GM23338 (cell line): ENCODE measurements around the gene MEIS3. TPM values are rescaled to one million over a fixed set of nuclear protein-coding genes. Genes with fewer than 3 reads are reported as not detected.

Experiments used
- ATAC-seq: fragments of 200-7000 bp; cut with Tn5 transposase; 3 replicates; pipeline ENCODE4 v1.9.1; 2020
- DNase-seq: peaks from one replicate; pipeline ENCODE4 v3.0.0-alpha.2; 2015; ENCODE audit warnings: low spot score
- H2AFZ ChIP-seq: fragments of 200-600 bp; sonication (generic); 2 replicates; pipeline ENCODE4 v1.8.0; 2016; ENCODE audit warnings: antibody characterized with exemption, mild to moderate bottlenecking, moderate library complexity
- H3F3A ChIP-seq: fragments of 200-600 bp; sonication (generic); replicated peaks from 2 replicates; pipeline ENCODE4 v1.8.0; 2017; ENCODE audit warnings: antibody characterized with exemption, mixed run types, low read depth
- H3K27ac ChIP-seq: fragments of 200-600 bp; sonication (generic); 2 replicates; pipeline ENCODE4 v1.6.1; 2016; ENCODE audit warnings: low read depth
- H3K27me3 ChIP-seq: fragments of 200-600 bp; sonication (generic); 2 replicates; pipeline ENCODE4 v1.8.0; 2016; ENCODE audit warnings: mild to moderate bottlenecking, mixed run types, moderate library complexity; ENCODE audit not compliant: insufficient read depth
- H3K36me3 ChIP-seq: fragments of 200-600 bp; sonication (generic); 2 replicates; pipeline ENCODE4 v1.8.0; 2016; ENCODE audit warnings: mild to moderate bottlenecking; ENCODE audit not compliant: insufficient read depth
- H3K4me1 ChIP-seq: fragments of 200-600 bp; sonication (generic); 2 replicates; pipeline ENCODE4 v1.8.0; 2016; ENCODE audit warnings: mild to moderate bottlenecking, moderate library complexity; ENCODE audit not compliant: insufficient read depth
- H3K4me2 ChIP-seq: fragments of 200-600 bp; sonication (generic); 2 replicates; pipeline ENCODE4 v1.7.1; 2017; ENCODE audit warnings: mixed run types
- H3K4me3 ChIP-seq: fragments of 200-600 bp; sonication (generic); 2 replicates; pipeline ENCODE4 v1.6.1; 2016; ENCODE audit warnings: mixed run types
- H3K79me2 ChIP-seq: fragments of 200-600 bp; sonication (generic); replicated peaks from 2 replicates; pipeline ENCODE4 v1.8.0; 2017; ENCODE audit warnings: mild to moderate bottlenecking; ENCODE audit not compliant: insufficient read depth
- H3K9me2 ChIP-seq: fragments of 200-600 bp; sonication (generic); 2 replicates; pipeline ENCODE4 v1.8.0; 2017; ENCODE audit not compliant: insufficient read depth
- H4K20me1 ChIP-seq: fragments of 200-600 bp; sonication (generic); replicated peaks from 2 replicates; pipeline ENCODE4 v1.8.0; 2017; ENCODE audit warnings: mild to moderate bottlenecking; ENCODE audit not compliant: insufficient read depth
- H3K27ac Mint-ChIP-seq: 2 replicates; pipeline ENCODE4 v1.8.0; 2020; ENCODE audit warnings: inconsistent platforms, mild to moderate bottlenecking, moderate library complexity, mixed read lengths
- H3K27me3 Mint-ChIP-seq: 3 replicates; pipeline ENCODE4 v1.8.0; 2022; ENCODE audit warnings: low read depth, mild to moderate bottlenecking, moderate library complexity, mixed read lengths, inconsistent platforms; ENCODE audit not compliant: insufficient read depth, poor library complexity
- H3K36me3 Mint-ChIP-seq: 3 replicates; pipeline ENCODE4 v1.8.0; 2021; ENCODE audit warnings: low read depth, mild to moderate bottlenecking, inconsistent platforms, moderate library complexity, mixed read lengths
- H3K4me1 Mint-ChIP-seq: 3 replicates; pipeline ENCODE4 v1.8.0; 2020; ENCODE audit warnings: mild to moderate bottlenecking, inconsistent platforms, mixed read lengths
- H3K4me3 Mint-ChIP-seq: 3 replicates; pipeline ENCODE4 v1.8.0; 2021; ENCODE audit warnings: moderate library complexity, mild to moderate bottlenecking, inconsistent platforms, mixed read lengths
- H3K9me3 Mint-ChIP-seq: 3 replicates; pipeline ENCODE4 v1.8.0; 2020; ENCODE audit warnings: moderate library complexity, mild to moderate bottlenecking, inconsistent platforms, mixed read lengths
- CREB1 ChIP-seq: fragments of 250-450 bp; sonication (Bioruptor Pico); IDR thresholded peaks from 2 replicates; pipeline ENCODE4 v1.5.0; 2020; ENCODE audit warnings: low read depth, mild to moderate bottlenecking, moderate library complexity
- EZH2 ChIP-seq: fragments of 200-600 bp; sonication (generic); IDR thresholded peaks from one replicate; pipeline ENCODE4 v1.8.0; 2017; ENCODE audit warnings: antibody characterized with exemption, mild to moderate bottlenecking, low read depth; ENCODE audit not compliant: unreplicated experiment
- EZH2phosphoT487 ChIP-seq: fragments of 200-600 bp; sonication (generic); IDR thresholded peaks from one replicate; pipeline ENCODE4 v1.8.1; 2018; ENCODE audit warnings: antibody characterized with exemption; ENCODE audit not compliant: unreplicated experiment
- JUNB ChIP-seq: IDR thresholded peaks from one replicate; pipeline ENCODE4 v1.6.1; 2016; ENCODE audit warnings: antibody characterized with exemption; ENCODE audit not compliant: unreplicated experiment
- NANOG ChIP-seq: IDR thresholded peaks from 2 replicates; pipeline ENCODE4 v1.6.1; 2016; ENCODE audit warnings: antibody characterized with exemption, borderline replicate concordance
- POLR2AphosphoS5 ChIP-seq: IDR thresholded peaks from 2 replicates; pipeline ENCODE4 v1.6.1; 2016; ENCODE audit warnings: antibody characterized with exemption, low read depth
- STAT1 ChIP-seq: IDR thresholded peaks from one replicate; pipeline ENCODE4 v1.6.1; 2016; ENCODE audit warnings: antibody characterized with exemption; ENCODE audit not compliant: unreplicated experiment
- ZNF114 ChIP-seq: fragments of 250-450 bp; sonication (Bioruptor Pico); IDR thresholded peaks from 2 replicates; pipeline ENCODE4 v1.5.0; 2020; ENCODE audit warnings: mild to moderate bottlenecking, moderate library complexity
- ZNF331 ChIP-seq: fragments of 250-450 bp; sonication (Bioruptor Pico); IDR thresholded peaks from 2 replicates; pipeline ENCODE4 v1.5.0; 2020; ENCODE audit warnings: low read depth, mild to moderate bottlenecking, moderate library complexity
- polyA plus RNA-seq: library from polyadenylated mRNA; unstranded; fragments of >200 nt; fragmentation: Nextera tagmentation; extraction: Ambion mirVana; gene quantifications from 2 replicates; pipeline ENCODE4 v1.2.1, GENCODE V29; 2016
- total RNA-seq: library from RNA; depleted of rRNA; stranded (reverse); fragments of >200 nt; shearing (Covaris generic); gene quantifications from 2 replicates; pipeline ENCODE4 v1.2.3, GENCODE V29; 2014
- TF ChIP-seq, protein P1 (sequence below): IDR thresholded peaks from 2 replicates; pipeline ENCODE4 v1.6.1; 2016; ENCODE audit warnings: antibody characterized with exemption
- TF ChIP-seq, protein P2 (sequence below): IDR thresholded peaks from one replicate; pipeline ENCODE4 v1.6.1; 2018; ENCODE audit warnings: antibody characterized with exemption; ENCODE audit not compliant: unreplicated experiment
- TF ChIP-seq, protein P3 (sequence below), 2 experiments: fragments of 200-600 bp in 1 of 2; sonication (generic) in 1 of 2; conservative IDR thresholded peaks; 2 replicates each; pipeline versions ENCODE4 v1.5.1 to v1.6.1; 2016 to 2017; ENCODE audit warnings: antibody characterized with exemption in 2 of 2, low read depth in 2 of 2, mild to moderate bottlenecking in 2 of 2, moderate library complexity in 1 of 2
- TF ChIP-seq, protein P4 (sequence below): fragments of 250-450 bp; sonication (Bioruptor Pico); IDR thresholded peaks from 2 replicates; pipeline ENCODE4 v1.5.0; 2020; ENCODE audit warnings: mild to moderate bottlenecking, moderate library complexity

MEIS3 gene
- total and polyA plus RNA-seq, 2 experiments from 2014 or later, result 20.6 to 33.7 TPM

DNA sequence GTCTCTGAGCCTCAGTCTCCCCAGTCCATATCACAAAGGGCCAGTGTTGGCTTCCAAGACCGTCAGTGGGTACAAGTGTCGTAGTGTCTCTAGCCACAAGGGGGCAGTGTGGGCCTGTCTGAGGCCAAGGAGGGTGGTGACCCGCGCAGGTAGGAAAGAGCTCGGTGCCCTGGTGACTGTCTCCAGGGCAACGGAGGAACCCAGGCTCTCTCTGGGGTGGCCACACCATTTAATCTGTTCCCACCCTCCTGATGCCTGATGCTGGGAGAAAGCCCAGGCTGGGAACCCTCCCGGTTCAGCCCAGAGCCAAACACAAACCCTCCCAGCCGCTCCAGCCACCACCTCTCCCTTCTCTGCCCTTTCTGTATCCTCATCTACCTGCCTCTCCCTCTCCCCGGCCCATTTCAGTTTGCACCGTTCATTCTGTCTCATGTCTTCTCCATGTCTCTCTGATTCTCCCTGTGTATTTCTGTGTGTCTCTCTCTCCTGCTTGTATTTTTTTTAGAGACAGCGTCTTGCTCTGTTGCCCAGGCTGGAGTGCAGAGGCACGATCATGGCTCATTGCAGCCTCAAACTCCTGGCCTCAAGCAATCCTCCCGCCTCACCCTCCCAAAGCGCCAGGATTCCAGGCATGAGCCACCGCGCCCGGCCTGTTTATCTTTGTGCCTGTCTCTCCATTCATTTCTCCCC, 17.5 kb upstream of the MEIS3 start:
- Histone ChIP-seq H3K36me3 (no peaks in the 10 kb centered on the region), H3K4me1 (peaks cover 3% of the 10 kb centered on the region; the same call in 1 of the 2 replicates), H2AFZ (no peak overlapping the region), H3K4me2 (no peak overlapping the region), H3K27ac (no peak overlapping the region), H3K9me2 (no peaks in the 10 kb centered on the region), H3K27me3 (0 out of 2 replicates have a peak, but pooled peaks cover 2% of the 10 kb centered on the region), H3K79me2 (no peaks in the 10 kb centered on the region), H3F3A (peaks cover 15% of the 10 kb centered on the region; the same call in 1 of the 2 replicates), H4K20me1 (peaks cover 3% of the 10 kb centered on the region; the same call in 1 of the 2 replicates), H3K4me3 (no peak overlapping the region)
- Mint-ChIP-seq H3K4me1 (peaks cover 6% of the 10 kb centered on the region; the same call in 2 of the 3 replicates), H3K9me3 (no peaks in the 10 kb centered on the region; the same call in 1 of the 3 replicates), H3K27me3 (peaks cover 13% of the 10 kb centered on the region), H3K4me3 (no peak overlapping the region; the same call in 2 of the 3 replicates), H3K36me3 (no peaks in the 10 kb centered on the region), H3K27ac (no peak overlapping the region)
- TF ChIP-seq, protein P1, sequence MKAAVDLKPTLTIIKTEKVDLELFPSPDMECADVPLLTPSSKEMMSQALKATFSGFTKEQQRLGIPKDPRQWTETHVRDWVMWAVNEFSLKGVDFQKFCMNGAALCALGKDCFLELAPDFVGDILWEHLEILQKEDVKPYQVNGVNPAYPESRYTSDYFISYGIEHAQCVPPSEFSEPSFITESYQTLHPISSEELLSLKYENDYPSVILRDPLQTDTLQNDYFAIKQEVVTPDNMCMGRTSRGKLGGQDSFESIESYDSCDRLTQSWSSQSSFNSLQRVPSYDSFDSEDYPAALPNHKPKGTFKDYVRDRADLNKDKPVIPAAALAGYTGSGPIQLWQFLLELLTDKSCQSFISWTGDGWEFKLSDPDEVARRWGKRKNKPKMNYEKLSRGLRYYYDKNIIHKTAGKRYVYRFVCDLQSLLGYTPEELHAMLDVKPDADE, result no peak
- TF ChIP-seq POLR2AphosphoS5, result no peak
- no peak for TF ChIP-seq EZH2
- TF ChIP-seq JUNB, result no peak
- TF ChIP-seq CREB1 (CRISPR knock-in tag), result peak; percentile 39; the same call in 1 of the 2 replicates
- TF ChIP-seq NANOG, result no peak
- TF ChIP-seq, protein P2, sequence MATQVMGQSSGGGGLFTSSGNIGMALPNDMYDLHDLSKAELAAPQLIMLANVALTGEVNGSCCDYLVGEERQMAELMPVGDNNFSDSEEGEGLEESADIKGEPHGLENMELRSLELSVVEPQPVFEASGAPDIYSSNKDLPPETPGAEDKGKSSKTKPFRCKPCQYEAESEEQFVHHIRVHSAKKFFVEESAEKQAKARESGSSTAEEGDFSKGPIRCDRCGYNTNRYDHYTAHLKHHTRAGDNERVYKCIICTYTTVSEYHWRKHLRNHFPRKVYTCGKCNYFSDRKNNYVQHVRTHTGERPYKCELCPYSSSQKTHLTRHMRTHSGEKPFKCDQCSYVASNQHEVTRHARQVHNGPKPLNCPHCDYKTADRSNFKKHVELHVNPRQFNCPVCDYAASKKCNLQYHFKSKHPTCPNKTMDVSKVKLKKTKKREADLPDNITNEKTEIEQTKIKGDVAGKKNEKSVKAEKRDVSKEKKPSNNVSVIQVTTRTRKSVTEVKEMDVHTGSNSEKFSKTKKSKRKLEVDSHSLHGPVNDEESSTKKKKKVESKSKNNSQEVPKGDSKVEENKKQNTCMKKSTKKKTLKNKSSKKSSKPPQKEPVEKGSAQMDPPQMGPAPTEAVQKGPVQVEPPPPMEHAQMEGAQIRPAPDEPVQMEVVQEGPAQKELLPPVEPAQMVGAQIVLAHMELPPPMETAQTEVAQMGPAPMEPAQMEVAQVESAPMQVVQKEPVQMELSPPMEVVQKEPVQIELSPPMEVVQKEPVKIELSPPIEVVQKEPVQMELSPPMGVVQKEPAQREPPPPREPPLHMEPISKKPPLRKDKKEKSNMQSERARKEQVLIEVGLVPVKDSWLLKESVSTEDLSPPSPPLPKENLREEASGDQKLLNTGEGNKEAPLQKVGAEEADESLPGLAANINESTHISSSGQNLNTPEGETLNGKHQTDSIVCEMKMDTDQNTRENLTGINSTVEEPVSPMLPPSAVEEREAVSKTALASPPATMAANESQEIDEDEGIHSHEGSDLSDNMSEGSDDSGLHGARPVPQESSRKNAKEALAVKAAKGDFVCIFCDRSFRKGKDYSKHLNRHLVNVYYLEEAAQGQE, result peak; percentile 13
- TF ChIP-seq, protein P3, sequence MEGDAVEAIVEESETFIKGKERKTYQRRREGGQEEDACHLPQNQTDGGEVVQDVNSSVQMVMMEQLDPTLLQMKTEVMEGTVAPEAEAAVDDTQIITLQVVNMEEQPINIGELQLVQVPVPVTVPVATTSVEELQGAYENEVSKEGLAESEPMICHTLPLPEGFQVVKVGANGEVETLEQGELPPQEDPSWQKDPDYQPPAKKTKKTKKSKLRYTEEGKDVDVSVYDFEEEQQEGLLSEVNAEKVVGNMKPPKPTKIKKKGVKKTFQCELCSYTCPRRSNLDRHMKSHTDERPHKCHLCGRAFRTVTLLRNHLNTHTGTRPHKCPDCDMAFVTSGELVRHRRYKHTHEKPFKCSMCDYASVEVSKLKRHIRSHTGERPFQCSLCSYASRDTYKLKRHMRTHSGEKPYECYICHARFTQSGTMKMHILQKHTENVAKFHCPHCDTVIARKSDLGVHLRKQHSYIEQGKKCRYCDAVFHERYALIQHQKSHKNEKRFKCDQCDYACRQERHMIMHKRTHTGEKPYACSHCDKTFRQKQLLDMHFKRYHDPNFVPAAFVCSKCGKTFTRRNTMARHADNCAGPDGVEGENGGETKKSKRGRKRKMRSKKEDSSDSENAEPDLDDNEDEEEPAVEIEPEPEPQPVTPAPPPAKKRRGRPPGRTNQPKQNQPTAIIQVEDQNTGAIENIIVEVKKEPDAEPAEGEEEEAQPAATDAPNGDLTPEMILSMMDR (conservative IDR thresholded peaks at IDR 0.05; ENCODE audit: low read depth in 2 of 2), result peak; percentile 91 to 99
- TF ChIP-seq EZH2phosphoT487, result no peak
- no peak for TF ChIP-seq STAT1
- TF ChIP-seq, protein P4, sequence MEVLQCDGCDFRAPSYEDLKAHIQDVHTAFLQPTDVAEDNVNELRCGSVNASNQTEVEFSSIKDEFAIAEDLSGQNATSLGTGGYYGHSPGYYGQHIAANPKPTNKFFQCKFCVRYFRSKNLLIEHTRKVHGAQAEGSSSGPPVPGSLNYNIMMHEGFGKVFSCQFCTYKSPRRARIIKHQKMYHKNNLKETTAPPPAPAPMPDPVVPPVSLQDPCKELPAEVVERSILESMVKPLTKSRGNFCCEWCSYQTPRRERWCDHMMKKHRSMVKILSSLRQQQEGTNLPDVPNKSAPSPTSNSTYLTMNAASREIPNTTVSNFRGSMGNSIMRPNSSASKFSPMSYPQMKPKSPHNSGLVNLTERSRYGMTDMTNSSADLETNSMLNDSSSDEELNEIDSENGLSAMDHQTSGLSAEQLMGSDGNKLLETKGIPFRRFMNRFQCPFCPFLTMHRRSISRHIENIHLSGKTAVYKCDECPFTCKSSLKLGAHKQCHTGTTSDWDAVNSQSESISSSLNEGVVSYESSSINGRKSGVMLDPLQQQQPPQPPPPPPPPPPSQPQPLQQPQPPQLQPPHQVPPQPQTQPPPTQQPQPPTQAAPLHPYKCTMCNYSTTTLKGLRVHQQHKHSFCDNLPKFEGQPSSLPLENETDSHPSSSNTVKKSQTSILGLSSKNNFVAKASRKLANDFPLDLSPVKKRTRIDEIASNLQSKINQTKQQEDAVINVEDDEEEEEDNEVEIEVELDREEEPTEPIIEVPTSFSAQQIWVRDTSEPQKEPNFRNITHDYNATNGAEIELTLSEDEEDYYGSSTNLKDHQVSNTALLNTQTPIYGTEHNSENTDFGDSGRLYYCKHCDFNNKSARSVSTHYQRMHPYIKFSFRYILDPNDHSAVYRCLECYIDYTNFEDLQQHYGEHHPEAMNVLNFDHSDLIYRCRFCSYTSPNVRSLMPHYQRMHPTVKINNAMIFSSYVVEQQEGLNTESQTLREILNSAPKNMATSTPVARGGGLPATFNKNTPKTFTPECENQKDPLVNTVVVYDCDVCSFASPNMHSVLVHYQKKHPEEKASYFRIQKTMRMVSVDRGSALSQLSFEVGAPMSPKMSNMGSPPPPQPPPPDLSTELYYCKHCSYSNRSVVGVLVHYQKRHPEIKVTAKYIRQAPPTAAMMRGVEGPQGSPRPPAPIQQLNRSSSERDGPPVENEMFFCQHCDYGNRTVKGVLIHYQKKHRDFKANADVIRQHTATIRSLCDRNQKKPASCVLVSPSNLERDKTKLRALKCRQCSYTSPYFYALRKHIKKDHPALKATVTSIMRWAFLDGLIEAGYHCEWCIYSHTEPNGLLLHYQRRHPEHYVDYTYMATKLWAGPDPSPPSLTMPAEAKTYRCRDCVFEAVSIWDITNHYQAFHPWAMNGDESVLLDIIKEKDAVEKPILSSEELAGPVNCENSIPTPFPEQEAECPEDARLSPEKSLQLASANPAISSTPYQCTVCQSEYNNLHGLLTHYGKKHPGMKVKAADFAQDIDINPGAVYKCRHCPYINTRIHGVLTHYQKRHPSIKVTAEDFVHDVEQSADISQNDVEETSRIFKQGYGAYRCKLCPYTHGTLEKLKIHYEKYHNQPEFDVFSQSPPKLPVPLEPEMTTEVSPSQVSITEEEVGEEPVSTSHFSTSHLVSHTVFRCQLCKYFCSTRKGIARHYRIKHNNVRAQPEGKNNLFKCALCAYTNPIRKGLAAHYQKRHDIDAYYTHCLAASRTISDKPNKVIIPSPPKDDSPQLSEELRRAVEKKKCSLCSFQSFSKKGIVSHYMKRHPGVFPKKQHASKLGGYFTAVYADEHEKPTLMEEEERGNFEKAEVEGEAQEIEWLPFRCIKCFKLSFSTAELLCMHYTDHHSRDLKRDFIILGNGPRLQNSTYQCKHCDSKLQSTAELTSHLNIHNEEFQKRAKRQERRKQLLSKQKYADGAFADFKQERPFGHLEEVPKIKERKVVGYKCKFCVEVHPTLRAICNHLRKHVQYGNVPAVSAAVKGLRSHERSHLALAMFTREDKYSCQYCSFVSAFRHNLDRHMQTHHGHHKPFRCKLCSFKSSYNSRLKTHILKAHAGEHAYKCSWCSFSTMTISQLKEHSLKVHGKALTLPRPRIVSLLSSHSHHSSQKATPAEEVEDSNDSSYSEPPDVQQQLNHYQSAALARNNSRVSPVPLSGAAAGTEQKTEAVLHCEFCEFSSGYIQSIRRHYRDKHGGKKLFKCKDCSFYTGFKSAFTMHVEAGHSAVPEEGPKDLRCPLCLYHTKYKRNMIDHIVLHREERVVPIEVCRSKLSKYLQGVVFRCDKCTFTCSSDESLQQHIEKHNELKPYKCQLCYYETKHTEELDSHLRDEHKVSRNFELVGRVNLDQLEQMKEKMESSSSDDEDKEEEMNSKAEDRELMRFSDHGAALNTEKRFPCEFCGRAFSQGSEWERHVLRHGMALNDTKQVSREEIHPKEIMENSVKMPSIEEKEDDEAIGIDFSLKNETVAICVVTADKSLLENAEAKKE, result no peak
- no peak for TF ChIP-seq ZNF331 (CRISPR knock-in tag)
- TF ChIP-seq ZNF114 (CRISPR knock-in tag), result no peak
- DNase-seq, result peak; percentile 93
- peak; percentile 94 for ATAC-seq
